ENCODE results near the gene TCF7L2. TPM values are rescaled to one million over a fixed set of nuclear protein-coding genes. Genes with fewer than 3 reads are reported as not detected.

The TCF7L2 gene
- total RNA-seq, 1 donor: 6.7 TPM

GRCh38 chr10:112963835-112964234 is 13.8 kb downstream of the TCF7L2 start:
- no peak for DNase-seq (ENCODE audit: low read depth in 2 of 3, low spot score in 2 of 3)

DNA sequence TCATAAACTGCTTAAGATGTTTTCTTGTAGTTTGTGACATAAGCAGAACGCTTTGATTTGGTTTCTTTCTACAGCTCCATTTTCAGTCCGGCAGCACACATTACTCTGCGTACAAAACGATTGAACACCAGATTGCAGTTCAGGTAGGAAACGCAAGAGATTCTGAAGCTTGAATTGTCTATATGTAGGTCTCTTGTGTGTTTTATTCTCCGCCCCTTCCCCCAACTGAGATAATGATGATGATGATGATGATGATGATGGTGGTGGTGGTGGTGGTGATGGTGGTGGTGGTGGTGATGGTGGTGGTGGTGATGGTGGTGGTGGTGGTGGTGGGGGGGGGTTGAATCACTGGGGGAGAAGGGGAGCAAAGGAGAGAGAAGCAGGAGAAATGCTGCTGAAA is 14.4 kb downstream of the TCF7L2 start:
- DNase-seq (ENCODE audit: low read depth in 2 of 3, low spot score in 2 of 3): no peak

GRCh38 chr10:112966194-112966855 is 16.3 kb downstream of the TCF7L2 start:
- DNase-seq (ENCODE audit: low read depth in 2 of 3, low spot score in 2 of 3): no peak

- DNase-seq (ENCODE audit: low read depth in 2 of 3, low spot score in 2 of 3): no peak
Measured at GRCh38 chr10:112967200-112967599, 17.2 kb downstream of the TCF7L2 start.

GRCh38 chr10:112969131-112969530 is 19.1 kb downstream of the TCF7L2 start:
- DNase-seq (ENCODE audit: low read depth in 2 of 3, low spot score in 2 of 3): no peak

- DNase-seq (ENCODE audit: low read depth in 2 of 3, low spot score in 2 of 3): no peak
Measured at GRCh38 chr10:112969542-112969941, 19.5 kb downstream of the TCF7L2 start.

DNA sequence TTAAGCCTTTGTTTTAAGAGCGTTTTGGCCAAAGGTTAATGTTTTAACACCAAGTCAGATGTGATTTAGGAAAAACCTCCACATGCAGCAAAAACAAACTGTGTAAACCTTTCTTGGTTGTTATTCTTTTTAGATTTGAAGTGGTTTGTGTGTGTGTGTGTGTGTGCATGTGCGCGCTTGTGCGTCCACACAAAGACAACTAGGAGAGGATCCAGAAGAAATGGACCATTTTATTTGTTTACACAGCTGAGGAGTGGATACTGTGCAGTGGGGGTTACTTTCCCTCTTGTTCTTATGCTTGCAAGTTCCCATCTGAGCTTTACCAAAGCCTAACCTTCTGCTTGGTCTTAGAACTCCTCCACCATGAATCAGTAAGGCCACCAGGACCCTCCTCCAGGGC is 20.0 kb downstream of the TCF7L2 start:
- DNase-seq (ENCODE audit: low read depth in 2 of 3, low spot score in 2 of 3): no peak

DNA sequence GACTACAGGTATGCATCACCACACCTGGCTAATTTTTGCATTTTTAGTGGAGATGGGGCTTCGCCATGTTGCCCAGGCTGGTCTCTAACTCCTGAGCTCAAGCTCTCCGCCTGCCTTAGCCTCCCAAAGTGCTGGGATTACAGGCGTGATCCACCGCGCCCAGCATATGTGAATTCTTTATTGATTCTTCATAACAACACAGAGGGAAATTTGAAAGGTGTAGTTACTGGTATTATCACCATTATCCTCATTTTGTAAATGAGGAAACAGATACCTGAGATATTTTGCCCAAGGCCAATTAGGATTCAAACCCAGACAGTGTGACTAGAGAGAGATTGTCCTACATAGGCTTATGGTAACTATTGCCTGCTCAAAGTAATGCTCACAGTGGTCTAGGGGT is 22.6 kb downstream of the TCF7L2 start:
- no peak for DNase-seq (ENCODE audit: low read depth in 2 of 3, low spot score in 2 of 3)

GRCh38 chr10:112973046-112973445 is 23.0 kb downstream of the TCF7L2 start:
- no peak for DNase-seq (ENCODE audit: low read depth in 2 of 3, low spot score in 2 of 3)

DNA sequence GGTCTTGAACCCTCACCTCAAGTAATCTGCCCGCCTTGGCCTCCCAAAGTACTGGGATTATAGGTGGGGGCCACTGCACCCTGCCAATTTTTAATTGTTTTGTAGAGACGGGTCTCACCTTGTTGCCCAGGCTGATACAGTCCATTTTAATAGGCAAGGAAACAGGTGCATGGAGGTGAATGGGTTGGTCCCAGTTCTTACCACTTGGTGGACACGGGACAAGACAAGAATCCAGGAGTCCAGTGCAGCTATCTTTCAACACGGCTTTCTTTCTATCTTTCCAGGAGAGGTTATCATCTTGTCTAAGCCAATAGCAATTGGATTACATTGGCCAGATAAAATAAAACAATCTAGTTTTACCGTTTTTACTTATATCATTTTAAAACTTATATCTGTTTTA is 23.8 kb downstream of the TCF7L2 start:
- DNase-seq (ENCODE audit: low read depth in 2 of 3, low spot score in 2 of 3): no peak

- DNase-seq (ENCODE audit: low read depth in 2 of 3, low spot score in 2 of 3): no peak
Measured at GRCh38 chr10:112977426-112977898, 27.4 kb downstream of the TCF7L2 start.

GRCh38 chr10:112979927-112980326 is 29.9 kb downstream of the TCF7L2 start:
- DNase-seq (ENCODE audit: low read depth in 2 of 3, low spot score in 2 of 3): no peak

DNA sequence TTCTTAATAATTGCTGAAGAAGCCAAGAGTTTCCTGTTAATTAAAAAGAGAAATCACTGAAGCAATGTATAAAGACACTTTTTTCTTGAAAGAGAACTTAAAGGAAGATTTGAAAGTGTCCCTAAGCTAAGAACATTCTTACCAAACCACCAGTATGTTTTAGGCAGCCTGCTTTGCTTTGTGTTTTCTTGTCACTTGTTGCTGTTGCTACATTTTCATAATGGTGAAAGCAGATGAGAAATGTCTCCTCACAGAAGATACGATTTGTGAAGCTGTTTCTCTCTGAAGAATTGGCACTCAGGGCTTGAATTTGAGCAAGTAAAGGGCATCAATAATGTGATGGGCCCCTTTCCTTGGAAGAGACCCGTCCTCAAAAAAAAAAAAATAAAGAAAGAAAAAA is 30.9 kb downstream of the TCF7L2 start:
- no peak for DNase-seq (ENCODE audit: low read depth in 2 of 3, low spot score in 2 of 3)

- peak in 2 of 3 donors; percentile 36 to 64 for DNase-seq (ENCODE audit: low read depth in 2 of 3, low spot score in 2 of 3)
Measured at GRCh38 chr10:112981553-112981952, 31.5 kb downstream of the TCF7L2 start.

GRCh38 chr10:112983444-112984056 is 33.5 kb downstream of the TCF7L2 start:
- no peak for DNase-seq (ENCODE audit: low read depth in 2 of 3, low spot score in 2 of 3)

GRCh38 chr10:112984756-112985155 is 34.7 kb downstream of the TCF7L2 start:
- no peak for DNase-seq (ENCODE audit: low read depth in 2 of 3, low spot score in 2 of 3)

DNA sequence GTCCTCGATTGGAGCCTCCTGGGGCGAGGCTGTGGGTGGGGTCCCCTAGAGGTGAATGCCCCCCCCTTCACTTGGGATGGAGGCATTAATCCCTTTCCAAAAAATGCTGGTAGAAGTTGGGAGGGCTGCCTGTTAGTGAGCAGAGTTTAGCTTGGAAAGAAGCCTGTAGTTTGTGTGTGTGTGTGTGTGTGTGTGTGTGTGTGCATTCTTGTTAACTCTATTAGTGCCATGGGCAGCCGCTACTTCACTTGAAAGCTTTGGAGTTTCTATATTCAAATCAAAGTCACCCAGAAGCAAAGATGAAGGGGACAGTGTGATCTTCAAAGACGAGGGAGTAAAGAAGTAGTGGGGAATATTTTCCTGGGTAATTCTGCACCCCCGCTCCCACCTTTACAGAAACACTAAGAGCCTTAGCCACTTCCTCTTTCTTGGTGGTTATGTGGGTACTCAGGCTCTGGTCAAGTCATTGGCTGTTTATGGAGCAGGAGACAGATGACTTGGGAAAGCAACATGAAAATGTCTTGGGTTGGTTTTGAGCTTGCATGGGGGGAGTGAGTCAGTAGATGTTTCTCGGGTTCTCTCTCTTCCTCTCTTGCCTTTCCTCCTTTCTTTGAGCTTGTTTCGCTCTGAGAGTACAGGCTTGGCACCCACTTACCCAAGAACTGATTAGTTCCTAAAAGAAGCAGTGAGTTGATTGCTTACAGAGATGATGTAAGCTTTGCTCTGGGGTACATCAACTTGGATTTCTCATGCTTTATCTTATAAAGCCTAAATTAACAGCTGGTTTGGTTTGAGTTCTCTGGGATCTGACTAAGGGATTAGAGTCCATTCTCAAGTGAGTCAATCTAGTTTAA is 35.9 kb downstream of the TCF7L2 start:
- peak in 2 of 3 donors; percentile 67 to 85 for DNase-seq (ENCODE audit: low read depth in 2 of 3, low spot score in 2 of 3)

GRCh38 chr10:112986544-112987190 is 36.6 kb downstream of the TCF7L2 start:
- DNase-seq (ENCODE audit: low read depth in 2 of 3, low spot score in 2 of 3): peak in 1 of 3 donors; percentile 21

DNA sequence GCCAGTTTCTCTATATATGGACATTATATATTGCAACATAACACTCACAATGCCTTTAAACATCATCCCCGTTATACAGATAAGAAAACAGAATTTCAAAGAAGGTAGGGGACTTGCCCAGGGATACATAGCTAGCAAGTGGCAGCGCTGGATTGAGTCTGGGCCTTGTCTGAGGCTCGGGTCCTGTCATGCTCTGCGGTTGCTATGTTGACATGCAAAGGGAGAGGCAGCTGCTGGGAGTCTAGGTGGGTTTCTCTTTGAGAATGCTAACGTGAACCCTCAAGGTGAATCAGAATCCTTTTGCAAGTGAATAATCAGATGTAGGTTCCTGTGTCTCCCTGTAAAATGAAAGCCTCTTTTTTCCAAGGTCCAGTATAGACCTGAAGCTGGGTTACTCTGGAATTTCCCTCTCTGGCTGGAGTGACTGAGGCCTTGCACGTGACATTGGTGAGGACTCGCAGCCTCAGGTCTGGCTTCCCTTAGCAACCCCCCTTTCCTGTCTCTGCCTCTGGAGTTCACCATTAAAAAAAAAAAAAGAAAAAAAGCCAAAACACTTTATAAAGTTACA is 38.9 kb downstream of the TCF7L2 start:
- peak in 1 of 3 donors; percentile 15 for DNase-seq (ENCODE audit: low read depth in 2 of 3, low spot score in 2 of 3)

DNA sequence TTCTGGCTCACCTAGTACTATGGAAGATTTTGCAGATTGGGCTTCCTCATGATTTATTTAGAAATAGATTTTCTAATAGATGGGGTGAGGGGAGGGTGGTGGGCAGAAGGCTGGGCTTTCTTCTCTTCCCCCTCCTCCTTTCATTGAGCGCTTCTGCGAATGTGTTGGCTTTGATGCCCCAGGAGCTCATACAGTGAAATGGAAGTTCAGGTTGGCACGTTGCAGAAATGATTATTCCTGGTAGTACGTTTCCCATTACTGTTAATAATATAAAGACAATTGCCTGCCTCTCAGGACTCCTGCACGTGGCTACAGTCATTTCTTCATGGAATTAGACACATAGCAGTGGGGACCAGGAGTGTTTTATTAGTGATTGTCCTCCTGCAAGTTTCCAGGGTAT is 39.8 kb downstream of the TCF7L2 start:
- DNase-seq (ENCODE audit: low read depth in 2 of 3, low spot score in 2 of 3): no peak

DNA sequence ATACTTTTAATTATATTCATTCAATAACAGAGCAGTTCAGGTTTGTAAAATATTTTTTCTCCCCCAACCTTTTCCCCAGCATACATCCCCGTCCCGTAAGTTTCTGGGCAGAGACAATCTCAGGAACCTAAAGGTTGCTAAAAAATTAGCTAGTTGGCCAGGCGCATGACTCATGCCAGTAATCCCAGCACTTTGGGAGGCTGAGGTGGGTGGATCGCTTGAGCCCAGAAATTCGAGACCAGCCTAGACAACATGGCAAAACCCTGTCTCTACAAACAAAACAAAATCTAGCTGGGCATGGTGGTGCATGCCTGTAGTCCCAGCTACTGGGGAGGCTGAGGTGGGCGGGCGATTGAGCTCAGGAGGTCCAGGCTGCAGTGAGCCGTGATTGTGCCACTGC is 40.2 kb downstream of the TCF7L2 start:
- DNase-seq (ENCODE audit: low read depth in 2 of 3, low spot score in 2 of 3): no peak

Measured in hematopoietic multipotent progenitor cell (in vitro differentiated cells).